KMS-11 (cell line): ENCODE measurements around the gene ACTR8.

Source experiments
- H2AFZ ChIP-seq: fragments of 200-600 bp; sonication (generic); 2 replicates; pipeline ENCODE4 v1.6.1; 2016; ENCODE audit warnings: antibody characterized with exemption, mixed run types, low read depth
- H3K27ac ChIP-seq: fragments of 200-600 bp; sonication (generic); 2 replicates; pipeline ENCODE4 v1.6.1; 2016; ENCODE audit warnings: mild to moderate bottlenecking, mixed run types
- H3K27me3 ChIP-seq: fragments of 200-600 bp; sonication (generic); 2 replicates; pipeline ENCODE4 v1.6.1; 2017; ENCODE audit warnings: mild to moderate bottlenecking, low read depth, mixed run types, moderate library complexity; ENCODE audit not compliant: insufficient read depth
- H3K36me3 ChIP-seq: fragments of 200-600 bp; sonication (generic); 2 replicates; pipeline ENCODE4 v1.6.1; 2017; ENCODE audit warnings: mild to moderate bottlenecking, mixed run types; ENCODE audit not compliant: insufficient read depth
- H3K4me1 ChIP-seq: fragments of 200-600 bp; sonication (generic); 2 replicates; pipeline ENCODE4 v1.6.1; 2016; ENCODE audit warnings: mild to moderate bottlenecking, low read depth, mixed run types; ENCODE audit not compliant: poor library complexity, severe bottlenecking
- H3K4me2 ChIP-seq: fragments of 200-600 bp; sonication (generic); 2 replicates; pipeline ENCODE4 v1.7.0; 2016; ENCODE audit warnings: mild to moderate bottlenecking, mixed run types
- H3K4me3 ChIP-seq: fragments of 200-600 bp; sonication (generic); IDR thresholded peaks from 2 replicates; pipeline ENCODE4 v1.6.1; 2017; ENCODE audit warnings: low read depth, low read length, mixed read lengths; ENCODE audit not compliant: insufficient read depth
- H3K79me2 ChIP-seq: fragments of 200-600 bp; sonication (generic); 2 replicates; pipeline ENCODE4 v1.6.1; 2016; ENCODE audit warnings: low read depth, mixed run types; ENCODE audit not compliant: insufficient read depth
- H3K9ac ChIP-seq: fragments of 200-600 bp; sonication (generic); 2 replicates; pipeline ENCODE4 v1.6.1; 2016; ENCODE audit warnings: mild to moderate bottlenecking, mixed run types
- H4K20me1 ChIP-seq: fragments of 200-600 bp; sonication (generic); 2 replicates; pipeline ENCODE4 v1.6.1; 2016; ENCODE audit warnings: mild to moderate bottlenecking, mixed run types; ENCODE audit not compliant: insufficient read depth
- CTCF ChIP-seq: fragments of 200-600 bp; sonication (generic); conservative IDR thresholded peaks from 2 replicates; pipeline ENCODE4 v1.6.1; 2017; ENCODE audit warnings: low read depth, mild to moderate bottlenecking, antibody characterized with exemption, low read length, moderate library complexity, mixed read lengths

ACTR8 gene

GRCh38 chr3:53822331-53822741 lies 59.6 kb downstream of the ACTR8 start:
- no peaks in the 10 kb centered on the region for H4K20me1 ChIP-seq
- H3K79me2 ChIP-seq = no peaks in the 10 kb centered on the region
- TF ChIP-seq CTCF = no peak
- H3K4me2 ChIP-seq = no peak overlapping the region
- H3K27me3 ChIP-seq = no peaks in the 10 kb centered on the region
- no peak overlapping the region for H3K4me3 ChIP-seq
- H3K27ac ChIP-seq = no peak overlapping the region
- H2AFZ ChIP-seq = no peak overlapping the region
- no peak overlapping the region for H3K9ac ChIP-seq
- H3K4me1 ChIP-seq = no peaks in the 10 kb centered on the region
- no peaks in the 10 kb centered on the region for H3K36me3 ChIP-seq

- H3K79me2 ChIP-seq = no peaks in the 10 kb centered on the region
- H3K27ac ChIP-seq = no peak overlapping the region
- no peaks in the 10 kb centered on the region for H4K20me1 ChIP-seq
- no peaks in the 10 kb centered on the region for H3K36me3 ChIP-seq
- H3K4me2 ChIP-seq = no peak overlapping the region
- H3K4me3 ChIP-seq = no peak overlapping the region
- H3K9ac ChIP-seq = no peak overlapping the region
- H2AFZ ChIP-seq = no peak overlapping the region
- H3K27me3 ChIP-seq = no peaks in the 10 kb centered on the region
- no peaks in the 10 kb centered on the region for H3K4me1 ChIP-seq
- no peak for TF ChIP-seq CTCF
These were observed 60.3 kb downstream of the ACTR8 start for GRCh38 chr3:53821631-53822121.

GRCh38 chr3:53820756-53821580 lies 61.0 kb downstream of the ACTR8 start:
- no peak overlapping the region for H3K9ac ChIP-seq
- no peaks in the 10 kb centered on the region for H3K27me3 ChIP-seq
- no peak overlapping the region for H3K27ac ChIP-seq
- no peaks in the 10 kb centered on the region for H4K20me1 ChIP-seq
- no peaks in the 10 kb centered on the region for H3K79me2 ChIP-seq
- no peak for TF ChIP-seq CTCF
- no peak overlapping the region for H2AFZ ChIP-seq
- no peak overlapping the region for H3K4me3 ChIP-seq
- H3K4me2 ChIP-seq = no peak overlapping the region
- no peaks in the 10 kb centered on the region for H3K36me3 ChIP-seq
- no peaks in the 10 kb centered on the region for H3K4me1 ChIP-seq

- Histone ChIP-seq H3K79me2 (no peaks in the 10 kb centered on the region), H2AFZ (no peak overlapping the region), H4K20me1 (no peaks in the 10 kb centered on the region), H3K27ac (no peak overlapping the region), H3K4me3 (no peak overlapping the region), H3K4me1 (no peaks in the 10 kb centered on the region), H3K4me2 (no peak overlapping the region), H3K27me3 (no peaks in the 10 kb centered on the region), H3K36me3 (no peaks in the 10 kb centered on the region), H3K9ac (no peak overlapping the region)
- TF ChIP-seq CTCF = no peak
These were observed 61.9 kb downstream of the ACTR8 start for GRCh38 chr3:53820084-53820483.
